AG04450 (cell line): Measurements from ENCODE around the gene LINGO4. TPM values are rescaled to one million over a fixed set of nuclear protein-coding genes. Genes with fewer than 3 reads are reported as not detected.

Experiments used
- CTCF ChIA-PET: fragments of 300-600, 350-600 bp; formaldehyde crosslinking; extraction: SDS; loops from one replicate; lab custom pipeline; 2022; ENCODE audit warnings: antibody characterized with exemption, inconsistent platforms; lab: Charles Lee
- POLR2A ChIA-PET: fragments of 350-600 bp; formaldehyde crosslinking; extraction: SDS; loops from one replicate; lab custom pipeline; 2021; ENCODE audit warnings: antibody characterized with exemption, inconsistent platforms; lab: Yijun Ruan, JAX
- DNase-seq: peaks from one replicate; pipeline ENCODE4 v3.0.0-alpha.2; 2011; ENCODE audit warnings: low read depth, low spot score
- H3K27ac ChIP-seq: one replicate; pipeline ENCODE4 v1.5.1; 2012; ENCODE audit warnings: low read depth, low read length, control low read depth
- H3K27me3 ChIP-seq: one replicate; pipeline ENCODE4 v1.6.0; 2012; ENCODE audit warnings: low read length; ENCODE audit not compliant: control insufficient read depth, insufficient read depth
- H3K4me3 ChIP-seq: 2 replicates; pipeline ENCODE4 v1.5.1; 2011; ENCODE audit warnings: mild to moderate bottlenecking, low read depth, low read length, control low read depth
- H3K9me3 ChIP-seq: 2 replicates; pipeline ENCODE4 v1.5.1; 2012; ENCODE audit warnings: low read length; ENCODE audit not compliant: control insufficient read depth, insufficient read depth
- polyA plus RNA-seq: library from polyadenylated mRNA; depleted of rRNA; stranded (reverse); fragments of >200 nt; gene quantifications from 2 replicates; pipeline ENCODE4 v1.2.3, GENCODE V29; 2011
- TF ChIP-seq, protein P1 (sequence below): IDR thresholded peaks from 2 replicates; pipeline ENCODE4 v1.5.1; 2011; ENCODE audit warnings: low read depth, low read length, control low read depth, inconsistent platforms

LINGO4 gene
- polyA plus RNA-seq, 1 experiment, result not detected

DNA sequence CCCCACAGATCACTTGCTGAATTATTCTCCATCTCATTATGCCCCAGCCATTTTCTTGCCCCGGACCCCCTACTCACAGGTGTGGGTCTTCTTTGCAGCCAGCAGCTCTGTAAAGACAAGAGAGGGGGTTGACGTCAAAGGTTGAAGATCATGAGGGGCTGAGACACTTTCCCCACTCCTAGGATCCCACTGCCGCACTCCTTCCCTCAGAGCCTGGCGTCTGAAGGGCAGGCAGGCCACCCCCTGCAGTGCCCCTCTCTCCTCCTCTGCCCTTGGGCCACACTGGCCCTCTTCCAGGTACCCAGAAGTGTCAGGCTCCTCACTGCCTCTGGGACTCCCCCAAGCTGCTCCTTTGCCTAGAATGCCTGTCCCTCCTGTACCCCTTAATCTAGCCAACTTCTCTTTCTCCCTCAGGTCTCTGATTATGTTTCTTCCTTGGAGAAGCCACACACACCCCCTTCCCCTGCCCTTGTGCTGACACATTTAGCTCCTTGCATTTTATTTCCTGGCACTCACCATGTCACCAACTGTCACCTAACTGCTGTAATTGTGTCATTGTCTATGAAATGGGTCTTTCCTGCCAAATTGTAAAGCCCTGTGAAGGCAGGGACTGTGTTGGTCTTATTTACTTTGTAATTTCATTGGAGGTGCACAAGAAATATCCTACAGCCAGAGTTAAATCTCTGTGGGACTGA lies 24.3 kb upstream of the LINGO4 start:
- Histone ChIP-seq H3K9me3 (no peaks in the 10 kb centered on the region; the same call in 1 of the 2 replicates), H3K4me3 (no peak overlapping the region), H3K27ac (no peak overlapping the region), H3K27me3 (peaks cover 53% of the 10 kb centered on the region)
- ChIA-PET CTCF (no interaction called here), POLR2A (no interaction called here)
- TF ChIP-seq, protein P1, sequence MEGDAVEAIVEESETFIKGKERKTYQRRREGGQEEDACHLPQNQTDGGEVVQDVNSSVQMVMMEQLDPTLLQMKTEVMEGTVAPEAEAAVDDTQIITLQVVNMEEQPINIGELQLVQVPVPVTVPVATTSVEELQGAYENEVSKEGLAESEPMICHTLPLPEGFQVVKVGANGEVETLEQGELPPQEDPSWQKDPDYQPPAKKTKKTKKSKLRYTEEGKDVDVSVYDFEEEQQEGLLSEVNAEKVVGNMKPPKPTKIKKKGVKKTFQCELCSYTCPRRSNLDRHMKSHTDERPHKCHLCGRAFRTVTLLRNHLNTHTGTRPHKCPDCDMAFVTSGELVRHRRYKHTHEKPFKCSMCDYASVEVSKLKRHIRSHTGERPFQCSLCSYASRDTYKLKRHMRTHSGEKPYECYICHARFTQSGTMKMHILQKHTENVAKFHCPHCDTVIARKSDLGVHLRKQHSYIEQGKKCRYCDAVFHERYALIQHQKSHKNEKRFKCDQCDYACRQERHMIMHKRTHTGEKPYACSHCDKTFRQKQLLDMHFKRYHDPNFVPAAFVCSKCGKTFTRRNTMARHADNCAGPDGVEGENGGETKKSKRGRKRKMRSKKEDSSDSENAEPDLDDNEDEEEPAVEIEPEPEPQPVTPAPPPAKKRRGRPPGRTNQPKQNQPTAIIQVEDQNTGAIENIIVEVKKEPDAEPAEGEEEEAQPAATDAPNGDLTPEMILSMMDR, result no peak
- DNase-seq, result no peak

DNA sequence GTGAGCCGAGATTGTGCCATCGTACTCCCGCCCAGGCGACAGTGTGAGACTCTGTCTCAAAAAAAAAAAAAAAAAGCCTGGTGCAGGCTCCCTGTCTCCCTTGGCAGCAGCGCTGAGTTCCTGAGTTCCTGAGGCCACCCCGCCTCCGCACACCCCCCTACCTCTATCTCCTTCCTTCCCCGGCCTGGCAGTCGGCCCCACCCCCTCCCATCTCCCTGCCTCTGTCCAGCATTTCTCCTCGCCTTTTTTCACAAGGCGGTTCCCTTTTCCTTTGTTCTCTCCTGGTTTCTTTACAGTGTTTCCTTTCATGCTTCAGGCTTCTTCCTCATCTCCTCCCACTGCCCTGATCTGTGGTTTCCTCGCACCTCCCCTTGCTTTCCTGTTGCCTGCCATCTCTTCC lies 23.7 kb upstream of the LINGO4 start:
- POLR2A ChIA-PET, result no interaction called here

GRCh38 chr1:151827853-151828252 lies 22.6 kb upstream of the LINGO4 start:
- TF ChIP-seq, protein P1, result no peak
- H3K27me3 ChIP-seq, result peaks cover 60% of the 10 kb centered on the region
- ChIA-PET POLR2A (interaction anchor here (0.5 kb wide), 1 partner anchor 30 kb away, joined by 3 read pairs; no protein-coding TSS in a partner anchor), CTCF (no interaction called here)
- H3K4me3 ChIP-seq, result no peak overlapping the region
- no peak for DNase-seq
- H3K9me3 ChIP-seq, result no peaks in the 10 kb centered on the region; the same call in 1 of the 2 replicates
- no peak overlapping the region for H3K27ac ChIP-seq

More for the DNA sequence above, 23.7 kb upstream of the LINGO4 start:
- no peak for DNase-seq
- no peak overlapping the region for H3K4me3 ChIP-seq
- H3K27ac ChIP-seq, result no peak overlapping the region
- CTCF ChIA-PET, result no interaction called here
- no peaks in the 10 kb centered on the region; the same call in 1 of the 2 replicates for H3K9me3 ChIP-seq
- TF ChIP-seq, protein P1, result no peak
- H3K27me3 ChIP-seq, result peaks cover 55% of the 10 kb centered on the region

- POLR2A ChIA-PET, result no interaction called here
- H3K27ac ChIP-seq, result no peak overlapping the region
- TF ChIP-seq, protein P1, result no peak
Measured at GRCh38 chr1:151825751-151826660, 20.8 kb upstream of the LINGO4 start.

More at GRCh38 chr1:151825751-151826660, 20.8 kb upstream of the LINGO4 start:
- Histone ChIP-seq H3K9me3 (no peaks in the 10 kb centered on the region; the same call in 1 of the 2 replicates), H3K4me3 (no peak overlapping the region), H3K27me3 (peaks cover 55% of the 10 kb centered on the region)
- CTCF ChIA-PET, result no interaction called here
- no peak for DNase-seq
